ENCODE data around the gene FAM117A.

Gene FAM117A

GRCh38 chr17:49707246-49707607 lies 56.7 kb downstream of the FAM117A start:
- peak in 1 of 2 experiments; percentile 30 for DNase-seq

GRCh38 chr17:49705254-49705653 lies 58.7 kb downstream of the FAM117A start:
- no peak for DNase-seq

GRCh38 chr17:49703557-49704277 lies 60.2 kb downstream of the FAM117A start:
- DNase-seq = no peak

GRCh38 chr17:49700960-49701359 lies 63.0 kb downstream of the FAM117A start:
- no peak for DNase-seq

- no peak for DNase-seq
Measured at GRCh38 chr17:49699966-49700575, 63.9 kb downstream of the FAM117A start.

- DNase-seq = no peak
Measured at GRCh38 chr17:49698005-49698404, 65.9 kb downstream of the FAM117A start.

- DNase-seq = peak; percentile 70 to 81
Measured at GRCh38 chr17:49696233-49696761, 67.6 kb downstream of the FAM117A start.

- DNase-seq = no peak
Measured at GRCh38 chr17:49695698-49696232, 68.2 kb downstream of the FAM117A start.

GRCh38 chr17:49694847-49695697 lies 68.9 kb downstream of the FAM117A start:
- peak; percentile 84 to 87 for DNase-seq

GRCh38 chr17:49692751-49693150 lies 71.2 kb downstream of the FAM117A start:
- DNase-seq = no peak

GRCh38 chr17:49691677-49692191 lies 72.2 kb downstream of the FAM117A start:
- DNase-seq = no peak

GRCh38 chr17:49691086-49691676 lies 72.8 kb downstream of the FAM117A start:
- no peak for DNase-seq

GRCh38 chr17:49690256-49690655 lies 73.7 kb downstream of the FAM117A start:
- no peak for DNase-seq

- DNase-seq = no peak
Measured at GRCh38 chr17:49688848-49689247, 75.1 kb downstream of the FAM117A start.

- DNase-seq = peak in 1 of 2 experiments; percentile 23
Measured at GRCh38 chr17:49687878-49688491, 75.9 kb downstream of the FAM117A start.

GRCh38 chr17:49681106-49681979 lies 82.6 kb downstream of the FAM117A start:
- no peak for DNase-seq

GRCh38 chr17:49680314-49680713 lies 83.6 kb downstream of the FAM117A start:
- DNase-seq = no peak

- peak; percentile 99 for DNase-seq
Measured at GRCh38 chr17:49677933-49678847, 85.7 kb downstream of the FAM117A start, which contains the start of gene SPOP. TSS of gene SPOP (minus strand) at chr17:49678097. CDS start at chr17:49622810, 55,287 bp downstream.

- peak; percentile 95 to 96 for DNase-seq
Measured at GRCh38 chr17:49677134-49677932, 86.6 kb downstream of the FAM117A start.
